Fibroblast of mammary gland (primary cell): Measurements from ENCODE around the gene RBM19.

Experiments used
- DNase-seq: peaks from one replicate; pipeline ENCODE4 v3.0.0-alpha.2; 2010; ENCODE audit warnings: low read depth
- H3K4me3 ChIP-seq: 2 replicates; pipeline ENCODE4 v1.5.1; 2011; ENCODE audit warnings: low read depth, mild to moderate bottlenecking, low read length, moderate library complexity; ENCODE audit not compliant: control insufficient read depth
- CTCF ChIP-seq: conservative IDR thresholded peaks from 2 replicates; pipeline ENCODE4 v1.5.1; 2011; ENCODE audit warnings: low read depth, low read length, inconsistent platforms; ENCODE audit not compliant: control insufficient read depth, insufficient read depth

Gene RBM19

GRCh38 chr12:113936460-113936859, 29.7 kb downstream of the RBM19 start:
- no peak for DNase-seq
- H3K4me3 ChIP-seq: no peak overlapping the region
- TF ChIP-seq CTCF: no peak

- no peak overlapping the region for H3K4me3 ChIP-seq
- no peak for DNase-seq
- no peak for TF ChIP-seq CTCF
These were observed 30.7 kb downstream of the RBM19 start for GRCh38 chr12:113935459-113935858.

GRCh38 chr12:113934946-113935345, 31.2 kb downstream of the RBM19 start:
- no peak for TF ChIP-seq CTCF
- DNase-seq: no peak
- H3K4me3 ChIP-seq: no peak overlapping the region

- TF ChIP-seq CTCF: no peak
- H3K4me3 ChIP-seq: no peak overlapping the region
- no peak for DNase-seq
These were observed 31.9 kb downstream of the RBM19 start for GRCh38 chr12:113934060-113934814.

GRCh38 chr12:113933201-113933786, 32.8 kb downstream of the RBM19 start:
- no peak for TF ChIP-seq CTCF
- no peak overlapping the region for H3K4me3 ChIP-seq
- peak; percentile 89 for DNase-seq

GRCh38 chr12:113932381-113933196, 33.5 kb downstream of the RBM19 start:
- TF ChIP-seq CTCF: no peak
- no peak overlapping the region for H3K4me3 ChIP-seq
- DNase-seq: peak; percentile 69
